ENCODE data around the gene CABP7.

The CABP7 gene

GRCh38 chr22:29719899-29720645 is at the start of gene CABP7:
CABP7 (plus strand) TSS chr22:29720003; CDS start chr22:29720425, 422 bp downstream.
- no peak within 1 kb of the TSS for H3K4me3 ChIP-seq (ENCODE audit: low read length)
- no peak for DNase-seq (ENCODE audit: low read depth)
- no peak for TF ChIP-seq CTCF (IDR thresholded peaks at IDR 0.05; ENCODE audit: insufficient read depth, low read depth, low read length, missing control alignments)

- H3K4me3 ChIP-seq (ENCODE audit: low read length): no peak overlapping the region
- no peak for TF ChIP-seq CTCF (IDR thresholded peaks at IDR 0.05; ENCODE audit: insufficient read depth, low read depth, low read length, missing control alignments)
- no peak for DNase-seq (ENCODE audit: low read depth)
Observed at GRCh38 chr22:29670626-29671025, 49.2 kb upstream of the CABP7 start.

GRCh38 chr22:29673361-29674066 is 46.3 kb upstream of the CABP7 start:
- no peak for TF ChIP-seq CTCF (IDR thresholded peaks at IDR 0.05; ENCODE audit: insufficient read depth, low read depth, low read length, missing control alignments)
- no peak overlapping the region for H3K4me3 ChIP-seq (ENCODE audit: low read length)
- DNase-seq (ENCODE audit: low read depth): no peak

GRCh38 chr22:29674121-29674520 is 45.7 kb upstream of the CABP7 start:
- DNase-seq (ENCODE audit: low read depth): no peak
- H3K4me3 ChIP-seq (ENCODE audit: low read length): no peak overlapping the region
- TF ChIP-seq CTCF (IDR thresholded peaks at IDR 0.05; ENCODE audit: insufficient read depth, low read depth, low read length, missing control alignments): no peak

GRCh38 chr22:29679316-29679715 is 40.5 kb upstream of the CABP7 start:
- H3K4me3 ChIP-seq (ENCODE audit: low read length): no peak overlapping the region
- DNase-seq (ENCODE audit: low read depth): no peak
- no peak for TF ChIP-seq CTCF (IDR thresholded peaks at IDR 0.05; ENCODE audit: insufficient read depth, low read depth, low read length, missing control alignments)

- no peak overlapping the region for H3K4me3 ChIP-seq (ENCODE audit: low read length)
- no peak for TF ChIP-seq CTCF (IDR thresholded peaks at IDR 0.05; ENCODE audit: insufficient read depth, low read depth, low read length, missing control alignments)
- no peak for DNase-seq (ENCODE audit: low read depth)
Observed at GRCh38 chr22:29683536-29683935, 36.3 kb upstream of the CABP7 start.
